Measurements from ENCODE around the gene CPLX1. TPM values are rescaled to one million over a fixed set of nuclear protein-coding genes. Genes with fewer than 3 reads are reported as not detected.
A peak's percentile ranks its signal among the peaks of the same experiment; 100 is the strongest.

CPLX1 gene
- total and polyA plus RNA-seq, 12 donors, result 1.5 to 10.8 (median 2.3) TPM

- no peak for DNase-seq
- H3K4me1 ChIP-seq, result peaks cover 0 to 20% (median 14%) of the 10 kb centered on the region in 9 donors
- H3K27me3 ChIP-seq, result peaks cover 41 to 71% (median 61%) of the 10 kb centered on the region in 7 donors
- no peak overlapping the region for H3K27ac ChIP-seq
- TF ChIP-seq CTCF (IDR thresholded peaks at IDR 0.05), result no peak
- WGBS, 2 donors, result 92% methylated on average over 17 of the region's 17 CpGs
- intact Hi-C loops (cut with DNase I), result no loop called here
- no peaks in the 10 kb centered on the region for H3K9me3 ChIP-seq
- no peak for ATAC-seq
- no peaks in the 10 kb centered on the region for H3K36me3 ChIP-seq
- H3K4me3 ChIP-seq, result no peak overlapping the region
These were observed 29.7 kb downstream of the CPLX1 start for GRCh38 chr4:796206-796605.

- TF ChIP-seq CTCF (IDR thresholded peaks at IDR 0.05), result no peak
- Histone ChIP-seq H3K27me3 (peaks cover 43 to 69% (median 64%) of the 10 kb centered on the region in 7 donors), H3K4me1 (peaks cover 0 to 20% (median 14%) of the 10 kb centered on the region in 9 donors), H3K27ac (no peak overlapping the region), H3K36me3 (no peaks in the 10 kb centered on the region), H3K9me3 (no peaks in the 10 kb centered on the region), H3K4me3 (peak overlapping the region in 4 of 10 donors; percentile 13 to 37 (median 31))
- ATAC-seq, result no peak
- DNase-seq, result no peak
- 18% methylated on average over 15 to 20 of the region's 20 CpGs for WGBS, 2 donors
- intact Hi-C loops (cut with DNase I), result no loop called here
These were observed 30.2 kb downstream of the CPLX1 start for GRCh38 chr4:795726-796119.

GRCh38 chr4:794900-795725 is 30.8 kb downstream of the CPLX1 start:
- peak overlapping the region in 8 of 10 donors; percentile 13 to 40 (median 34) for H3K4me3 ChIP-seq
- no peaks in the 10 kb centered on the region for H3K36me3 ChIP-seq
- no peak overlapping the region for H3K27ac ChIP-seq
- no peaks in the 10 kb centered on the region for H3K9me3 ChIP-seq
- 4 to 7% methylated on average over 67 to 71 of the region's 71 CpGs for WGBS, 2 donors
- peaks cover 0 to 20% (median 14%) of the 10 kb centered on the region in 9 donors for H3K4me1 ChIP-seq
- no peak for TF ChIP-seq CTCF (IDR thresholded peaks at IDR 0.05)
- DNase-seq (no peak), ATAC-seq (no peak)
- H3K27me3 ChIP-seq, result peaks cover 43 to 73% (median 65%) of the 10 kb centered on the region in 7 donors
- intact Hi-C loops (cut with DNase I), result no loop called here

GRCh38 chr4:793941-794621 is 31.8 kb downstream of the CPLX1 start:
- ATAC-seq (no peak), DNase-seq (no peak)
- WGBS, 2 donors, result 31 to 42% methylated on average over 19 of the region's 19 CpGs
- TF ChIP-seq CTCF (IDR thresholded peaks at IDR 0.05), result no peak
- no peaks in the 10 kb centered on the region for H3K36me3 ChIP-seq
- no peaks in the 10 kb centered on the region for H3K9me3 ChIP-seq
- H3K4me3 ChIP-seq, result no peak overlapping the region
- H3K27me3 ChIP-seq, result peaks cover 43 to 75% (median 68%) of the 10 kb centered on the region in 7 donors
- no peak overlapping the region for H3K27ac ChIP-seq
- H3K4me1 ChIP-seq, result peaks cover 0 to 23% (median 14%) of the 10 kb centered on the region in 9 donors
- intact Hi-C loops (cut with DNase I), result no loop called here

Measured in heart right ventricle (tissue), 16 donors.